H9 (cell line): ENCODE measurements around the gene CREB3L2. TPM values are rescaled to one million over a fixed set of nuclear protein-coding genes. Genes with fewer than 3 reads are reported as not detected.

ENCODE experiments used
- DNase-seq: peaks from one replicate; pipeline ENCODE4 v3.0.0-alpha.2; 2017
- H2AFZ ChIP-seq: one replicate; pipeline ENCODE4 v1.6.1; 2013; ENCODE audit warnings: mild to moderate bottlenecking, low read length, control low read depth, moderate library complexity
- H2AK5ac ChIP-seq: 2 replicates; pipeline ENCODE4 v1.6.1; 2013; ENCODE audit warnings: low read length, control low read depth, mixed read lengths; ENCODE audit not compliant: insufficient read length
- H2BK120ac ChIP-seq: one replicate; pipeline ENCODE4 v1.6.1; 2013; ENCODE audit warnings: low read depth, mild to moderate bottlenecking, low read length, control low read depth, inconsistent platforms; ENCODE audit not compliant: poor library complexity, severe bottlenecking
- H2BK12ac ChIP-seq: 2 replicates; pipeline ENCODE4 v1.6.1; 2013; ENCODE audit warnings: low read length, control low read depth, mixed read lengths, low read depth; ENCODE audit not compliant: insufficient read length
- H2BK15ac ChIP-seq: 2 replicates; pipeline ENCODE4 v1.6.1; 2013; ENCODE audit warnings: low read depth, low read length, control low read depth
- H2BK20ac ChIP-seq: one replicate; pipeline ENCODE4 v1.6.1; 2013; ENCODE audit warnings: low read depth, mild to moderate bottlenecking, low read length, control low read depth, inconsistent platforms; ENCODE audit not compliant: poor library complexity, severe bottlenecking
- H2BK5ac ChIP-seq: 2 replicates; pipeline ENCODE4 v1.6.1; 2013; ENCODE audit warnings: low read length, control low read depth, mixed read lengths; ENCODE audit not compliant: insufficient read length
- H3K14ac ChIP-seq: 2 replicates; pipeline ENCODE4 v1.6.1; 2013; ENCODE audit warnings: low read length, control low read depth; ENCODE audit not compliant: insufficient read depth
- H3K18ac ChIP-seq: 2 replicates; pipeline ENCODE4 v1.6.1; 2013; ENCODE audit warnings: low read depth, mild to moderate bottlenecking, mixed read lengths, low read length, control low read depth; ENCODE audit not compliant: insufficient read length
- H3K23ac ChIP-seq: 2 replicates; pipeline ENCODE4 v1.6.1; 2013; ENCODE audit warnings: low read length, control low read depth, mixed read lengths, low read depth; ENCODE audit not compliant: insufficient read length
- H3K23me2 ChIP-seq: 2 replicates; pipeline ENCODE4 v1.6.1; 2013; ENCODE audit warnings: low read depth, mild to moderate bottlenecking, mixed read lengths, low read length, control low read depth; ENCODE audit not compliant: insufficient read length, poor library complexity, severe bottlenecking
- H3K27ac ChIP-seq: 2 replicates; pipeline ENCODE4 v1.5.1; 2013; ENCODE audit warnings: low read length, control low read depth, mixed read lengths, low read depth; ENCODE audit not compliant: insufficient read length
- H3K27me3 ChIP-seq: 2 replicates; pipeline ENCODE4 v1.6.1; 2013; ENCODE audit warnings: low read length, control low read depth, inconsistent platforms; ENCODE audit not compliant: insufficient read depth
- H3K4ac ChIP-seq: 2 replicates; pipeline ENCODE4 v1.6.1; 2013; ENCODE audit warnings: low read depth, mild to moderate bottlenecking, control low read depth, inconsistent platforms, low read length, moderate library complexity
- H3K4me1 ChIP-seq: 2 replicates; pipeline ENCODE4 v1.6.1; 2013; ENCODE audit warnings: low read length, control low read depth, inconsistent platforms; ENCODE audit not compliant: insufficient read depth
- H3K4me2 ChIP-seq: 2 replicates; pipeline ENCODE4 v1.6.1; 2013; ENCODE audit warnings: low read length, control low read depth, mixed read lengths; ENCODE audit not compliant: insufficient read length, insufficient read depth
- H3K56ac ChIP-seq: 2 replicates; pipeline ENCODE4 v1.6.1; 2013; ENCODE audit warnings: low read depth, mild to moderate bottlenecking, mixed read lengths, low read length, control low read depth; ENCODE audit not compliant: insufficient read length
- H3K79me1 ChIP-seq: 2 replicates; pipeline ENCODE4 v1.6.1; 2013; ENCODE audit warnings: low read depth, mild to moderate bottlenecking, moderate library complexity, low read length, control low read depth, inconsistent platforms; ENCODE audit not compliant: insufficient read depth, poor library complexity, severe bottlenecking
- H3K79me2 ChIP-seq: 2 replicates; pipeline ENCODE4 v1.6.1; 2013; ENCODE audit warnings: low read length, control low read depth, inconsistent platforms; ENCODE audit not compliant: insufficient read depth
- H3K9ac ChIP-seq: 2 replicates; pipeline ENCODE4 v1.6.1; 2013; ENCODE audit warnings: low read length, control low read depth, mixed read lengths; ENCODE audit not compliant: insufficient read length; ENCODE audit errors: extremely low read depth
- H3K9me3 ChIP-seq: one replicate; pipeline ENCODE4 v1.6.1; 2013; ENCODE audit warnings: low read depth, low read length, inconsistent platforms; ENCODE audit not compliant: control insufficient read depth
- H3T11ph ChIP-seq: one replicate; pipeline ENCODE4 v1.6.1; 2013; ENCODE audit warnings: mild to moderate bottlenecking, low read length, control low read depth, inconsistent platforms
- H4K20me1 ChIP-seq: one replicate; pipeline ENCODE4 v1.6.1; 2013; ENCODE audit not compliant: control insufficient read depth, insufficient read length, insufficient read depth
- H4K5ac ChIP-seq: 2 replicates; pipeline ENCODE4 v1.6.1; 2013; ENCODE audit warnings: low read depth, mild to moderate bottlenecking, mixed read lengths, low read length, control low read depth; ENCODE audit not compliant: insufficient read length
- H4K8ac ChIP-seq: replicated peaks from 2 replicates; pipeline ENCODE4 v1.6.1; 2013; ENCODE audit warnings: low read length, control low read depth, mixed read lengths, low read depth; ENCODE audit not compliant: insufficient read length
- H4K91ac ChIP-seq: 2 replicates; pipeline ENCODE4 v1.6.1; 2013; ENCODE audit warnings: low read depth, mild to moderate bottlenecking, moderate library complexity, mixed read lengths, low read length, control low read depth; ENCODE audit not compliant: insufficient read length
- H3K27ac Mint-ChIP-seq, 3 experiments: 2 replicates in 2 of 3; 3 replicates in 1 of 3; pipeline ENCODE4 v1.8.0; 2020 to 2021; ENCODE audit warnings: mixed read lengths in 3 of 3, mild to moderate bottlenecking in 1 of 3, moderate library complexity in 1 of 3
- H3K27me3 Mint-ChIP-seq: 2 replicates; pipeline ENCODE4 v1.8.0; 2021; ENCODE audit warnings: low read depth, mild to moderate bottlenecking, moderate library complexity, mixed read lengths
- H3K36me3 Mint-ChIP-seq, 3 experiments: 2 replicates in 2 of 3; 3 replicates in 1 of 3; pipeline ENCODE4 v1.8.0; 2020 to 2021; ENCODE audit warnings: low read depth in 3 of 3, mixed read lengths in 3 of 3; ENCODE audit not compliant: insufficient read depth in 1 of 3
- H3K4me1 Mint-ChIP-seq, 2 experiments: 2 replicates each; pipeline ENCODE4 v1.8.0; 2020; ENCODE audit warnings: mixed read lengths in 2 of 2
- H3K4me3 Mint-ChIP-seq, 2 experiments: 2 replicates in 1 of 2; 3 replicates in 1 of 2; pipeline ENCODE4 v1.8.0; 2020 to 2021; ENCODE audit warnings: mild to moderate bottlenecking in 2 of 2, mixed read lengths in 2 of 2, moderate library complexity in 1 of 2
- H3K9me3 Mint-ChIP-seq, 2 experiments: 2 replicates in 1 of 2; 3 replicates in 1 of 2; pipeline ENCODE4 v1.8.0; 2020; ENCODE audit warnings: mild to moderate bottlenecking in 2 of 2, mixed read lengths in 2 of 2, moderate library complexity in 1 of 2
- CTCF ChIP-seq: fragments of 200-600 bp; sonication (generic); conservative IDR thresholded peaks from 3 replicates; pipeline ENCODE4 v1.8.0; 2021; ENCODE audit warnings: antibody characterized with exemption, mild to moderate bottlenecking
- WGBS: extraction: QIAGEN DNeasy Blood & Tissue Kit; methylation state at CpG from one replicate; pipeline ENCODE4 v1.1.7; 2013; ENCODE audit warnings: missing lambda C conversion rate, low lambda C conversion rate, mixed read lengths; ENCODE audit not compliant: insufficient read length; ENCODE audit errors: extremely low coverage; 5-methylcytosine and 5-hydroxymethylcytosine counted together
- total RNA-seq: library from RNA; stranded (reverse); gene quantifications from 2 replicates; pipeline ENCODE4 v1.2.1, GENCODE V29; 2021

CREB3L2 gene
- total RNA-seq, 1 experiment from 2014 or later: 60.7 TPM

- H3K4me3 Mint-ChIP-seq: no peak overlapping the region
- H4K8ac ChIP-seq: no peak overlapping the region
These were observed 131.8 kb downstream of the CREB3L2 start for GRCh38 chr7:137870078-137870477.

More at GRCh38 chr7:137870078-137870477, 131.8 kb downstream of the CREB3L2 start:
- Histone ChIP-seq H3K23ac (no peak overlapping the region), H2BK20ac (no peak overlapping the region), H4K5ac (no peak overlapping the region), H3K27me3 (no peaks in the 10 kb centered on the region), H3K4me1 (no peaks in the 10 kb centered on the region; the same call in 1 of the 2 replicates), H4K20me1 (no peaks in the 10 kb centered on the region), H4K91ac (no peak overlapping the region), H2BK5ac (no peak overlapping the region), H2AFZ (no peak overlapping the region), H3K56ac (no peak overlapping the region), H3K79me2 (no peaks in the 10 kb centered on the region), H3K27ac (no peak overlapping the region), H3K4ac (no peak overlapping the region), H2BK120ac (no peak overlapping the region), H3K14ac (no peak overlapping the region), H3K18ac (no peak overlapping the region), H3T11ph (no peak overlapping the region), H3K79me1 (no peaks in the 10 kb centered on the region), H2BK12ac (no peak overlapping the region), H3K9ac (no peak overlapping the region), H2BK15ac (no peak overlapping the region), H3K4me2 (no peak overlapping the region), H3K23me2 (no peaks in the 10 kb centered on the region), H3K9me3 (no peaks in the 10 kb centered on the region), H2AK5ac (no peak overlapping the region)
- Mint-ChIP-seq H3K36me3 (peaks cover 26 to 69% (median 45%) of the 10 kb centered on the region in 3 experiments), H3K27me3 (no peaks in the 10 kb centered on the region), H3K4me1 (peaks cover 14 to 16% of the 10 kb centered on the region in 2 experiments), H3K9me3 (peaks cover 7 to 9% of the 10 kb centered on the region in 2 experiments; a peak in 3 of 5 replicates), H3K27ac (no peak overlapping the region)
- DNase-seq: no peak
- TF ChIP-seq CTCF: no peak
- no CpG with 5 or more reads among the region's 1 CpG for WGBS
